ENCODE data around the gene FAM90A1.
"Not testable (repeated sequence)": the region's sequence is repeated elsewhere in the genome, so short reads cannot be mapped to it uniquely, and the experiment has no call there.

DNA sequence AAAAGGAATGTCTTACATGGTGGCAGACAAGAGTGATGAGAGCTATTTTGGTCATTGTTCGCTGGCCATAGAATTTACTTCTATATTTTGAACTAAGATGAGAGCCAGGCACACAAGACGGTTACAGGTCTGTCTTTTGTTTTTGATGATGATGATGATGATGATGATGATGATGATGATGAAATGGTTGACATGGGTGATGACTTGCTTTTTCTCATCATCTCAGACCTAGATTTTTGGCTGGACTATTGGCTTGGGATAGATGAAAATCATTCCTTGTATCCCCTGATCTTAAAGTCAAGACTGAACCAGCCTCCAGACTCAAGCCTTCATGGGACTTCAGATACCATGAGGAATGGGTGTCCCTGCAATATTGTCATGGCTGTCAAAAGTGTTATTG lies 49.0 kb upstream of the FAM90A1 start:
- TF ChIP-seq, protein P1, sequence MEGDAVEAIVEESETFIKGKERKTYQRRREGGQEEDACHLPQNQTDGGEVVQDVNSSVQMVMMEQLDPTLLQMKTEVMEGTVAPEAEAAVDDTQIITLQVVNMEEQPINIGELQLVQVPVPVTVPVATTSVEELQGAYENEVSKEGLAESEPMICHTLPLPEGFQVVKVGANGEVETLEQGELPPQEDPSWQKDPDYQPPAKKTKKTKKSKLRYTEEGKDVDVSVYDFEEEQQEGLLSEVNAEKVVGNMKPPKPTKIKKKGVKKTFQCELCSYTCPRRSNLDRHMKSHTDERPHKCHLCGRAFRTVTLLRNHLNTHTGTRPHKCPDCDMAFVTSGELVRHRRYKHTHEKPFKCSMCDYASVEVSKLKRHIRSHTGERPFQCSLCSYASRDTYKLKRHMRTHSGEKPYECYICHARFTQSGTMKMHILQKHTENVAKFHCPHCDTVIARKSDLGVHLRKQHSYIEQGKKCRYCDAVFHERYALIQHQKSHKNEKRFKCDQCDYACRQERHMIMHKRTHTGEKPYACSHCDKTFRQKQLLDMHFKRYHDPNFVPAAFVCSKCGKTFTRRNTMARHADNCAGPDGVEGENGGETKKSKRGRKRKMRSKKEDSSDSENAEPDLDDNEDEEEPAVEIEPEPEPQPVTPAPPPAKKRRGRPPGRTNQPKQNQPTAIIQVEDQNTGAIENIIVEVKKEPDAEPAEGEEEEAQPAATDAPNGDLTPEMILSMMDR (conservative IDR thresholded peaks at IDR 0.05 in 1 of 2, IDR thresholded peaks at IDR 0.05 in 1 of 2; ENCODE audit: low read depth in 1 of 2, low read length in 2 of 2): not testable (repeated sequence)
- TF ChIP-seq EZH2 (IDR thresholded peaks at IDR 0.05; ENCODE audit: low read length, missing control alignments): not testable (repeated sequence)
